Endothelial cell of umbilical vein (primary cell): Measurements from ENCODE around the gene HMGXB4. TPM values are rescaled to one million over a fixed set of nuclear protein-coding genes. Genes with fewer than 3 reads are reported as not detected.

Experiments used
- BruUV-seq: library from RNA; stranded (reverse); fragments of 400-500 nt; replicated peaks from 2 replicates; lab custom pipeline; 2021; lab: Mats Ljungman, UMichigan
- CTCF ChIA-PET: fragments of 300-600, 350-600 bp; sonication (Branson Sonifier 250); formaldehyde crosslinking; loops from one replicate; lab custom pipeline; 2021; ENCODE audit warnings: antibody characterized with exemption, inconsistent platforms; lab: Charles Lee
- POLR2A ChIA-PET: fragments of 300-600, 350-600 bp; sonication (Branson Sonifier 250); formaldehyde crosslinking; loops from one replicate; lab custom pipeline; 2021; ENCODE audit warnings: antibody characterized with exemption, inconsistent platforms; lab: Charles Lee
- DNase-seq: peaks from one replicate; pipeline ENCODE4 v3.0.0-alpha.2; 2011; ENCODE audit warnings: low read depth, low spot score
- FAIRE-seq: peaks from 2 replicates; lab custom pipeline; 2011; peaks lifted over from hg19 to GRCh38; lab: Jason Lieb, UNC
- H2AFZ ChIP-seq: 2 replicates; pipeline ENCODE4 v1.6.0; 2012; ENCODE audit warnings: low read depth, low read length, control low read depth, inconsistent platforms
- H3K27ac ChIP-seq: 2 replicates; pipeline ENCODE4 v1.5.1; 2011; ENCODE audit warnings: low read depth, mild to moderate bottlenecking, control low read depth, low read length, moderate library complexity; ENCODE audit not compliant: insufficient read depth
- H3K27me3 ChIP-seq, 2 experiments: 2 replicates each; pipeline versions ENCODE4 v1.6.0 to v1.6.1; 2011; ENCODE audit warnings: low read length in 2 of 2, mixed read lengths in 1 of 2; ENCODE audit not compliant: control insufficient read depth in 2 of 2, insufficient read depth in 2 of 2
- H3K36me3 ChIP-seq, 2 experiments: 2 replicates in 1 of 2; 3 replicates in 1 of 2; pipeline ENCODE4 v1.5.1; 2011; ENCODE audit warnings: low read length in 2 of 2, mild to moderate bottlenecking in 1 of 2, moderate library complexity in 1 of 2; ENCODE audit not compliant: control insufficient read depth in 2 of 2, insufficient read depth in 2 of 2; ENCODE audit errors: extremely low read depth in 1 of 2
- H3K4me1 ChIP-seq: 3 replicates; pipeline ENCODE4 v1.5.1; 2011; ENCODE audit warnings: mild to moderate bottlenecking, low read length; ENCODE audit not compliant: control insufficient read depth, insufficient read depth; ENCODE audit errors: extremely low read depth
- H3K4me2 ChIP-seq: 2 replicates; pipeline ENCODE4 v1.6.1; 2011; ENCODE audit warnings: low read length, control low read depth, mixed read lengths; ENCODE audit not compliant: insufficient read depth
- H3K4me3 ChIP-seq, 3 experiments: fragments of 200-600 bp in 1 of 3; sonication (generic), shearing (Covaris generic) in 1 of 3; replicated peaks in 1 of 3; 2 replicates each; pipeline ENCODE4 v1.5.1; 2011 to 2016; ENCODE audit warnings: control low read depth in 3 of 3, low read length in 3 of 3, mild to moderate bottlenecking in 2 of 3, inconsistent platforms in 1 of 3, low read depth in 1 of 3, moderate library complexity in 1 of 3; ENCODE audit not compliant: insufficient read depth in 1 of 3
- H3K79me2 ChIP-seq: 2 replicates; pipeline ENCODE4 v1.6.0; 2012; ENCODE audit warnings: low read length, inconsistent platforms; ENCODE audit not compliant: control insufficient read depth, insufficient read depth
- H3K9ac ChIP-seq: replicated peaks from 2 replicates; pipeline ENCODE3; 2011; ENCODE audit warnings: low read length, control low read depth; ENCODE audit not compliant: insufficient read depth; ENCODE audit errors: extremely low read depth
- H3K9me1 ChIP-seq: replicated peaks from 3 replicates; pipeline ENCODE4 v1.6.0; 2011; ENCODE audit warnings: mild to moderate bottlenecking, low read length; ENCODE audit not compliant: control insufficient read depth, insufficient read depth; ENCODE audit errors: extremely low read depth
- H3K9me3 ChIP-seq: replicated peaks from 2 replicates; pipeline ENCODE4 v1.5.1; 2012; ENCODE audit warnings: low read length, inconsistent platforms; ENCODE audit not compliant: control insufficient read depth, insufficient read depth
- H4K20me1 ChIP-seq: replicated peaks from 2 replicates; pipeline ENCODE3; 2011; ENCODE audit warnings: mild to moderate bottlenecking, low read length; ENCODE audit not compliant: control insufficient read depth, insufficient read depth; ENCODE audit errors: extremely low read depth
- EZH2 ChIP-seq: IDR thresholded peaks from 2 replicates; pipeline ENCODE4 v1.6.1; 2012; ENCODE audit warnings: borderline replicate concordance, low read depth, mild to moderate bottlenecking, moderate library complexity, low read length, inconsistent platforms; ENCODE audit not compliant: severe bottlenecking
- FOS ChIP-seq: IDR thresholded peaks from 2 replicates; pipeline ENCODE4 v1.6.1; 2011; ENCODE audit warnings: mild to moderate bottlenecking, low read length, moderate library complexity, borderline replicate concordance; ENCODE audit not compliant: insufficient read depth
- GATA2 ChIP-seq: IDR thresholded peaks from 2 replicates; pipeline ENCODE4 v1.7.0; 2011; ENCODE audit warnings: low read depth, mild to moderate bottlenecking, moderate library complexity, mixed read lengths, low read length; ENCODE audit not compliant: insufficient read length, insufficient read depth
- JUN ChIP-seq: IDR thresholded peaks from 2 replicates; pipeline ENCODE4 v1.6.1; 2011; ENCODE audit warnings: borderline replicate concordance, low read depth; ENCODE audit not compliant: insufficient read length, insufficient read depth
- MYC ChIP-seq: IDR thresholded peaks from one replicate; pipeline ENCODE4 v1.6.1; 2011; ENCODE audit warnings: mild to moderate bottlenecking, low read depth, low read length
- POLR2A ChIP-seq: IDR thresholded peaks from 2 replicates; pipeline ENCODE4 v1.6.1; 2012; ENCODE audit warnings: low read depth, mild to moderate bottlenecking, control low read depth, low read length
- dilution Hi-C: fragments of 300-500 bp; cut with MboI; formaldehyde crosslinking; loops from one replicate; pipeline ENCODE4 v1.15.0; 2019; ENCODE audit warnings: low sequenced_read_pairs; ENCODE audit not compliant: extremely low pct_ligation_motif_present
- intact Hi-C: fragments of 100-400 bp; cut with micrococcal nuclease; formaldehyde crosslinking; loops from one replicate; pipeline ENCODE4 v1.10.0; 2022
- polyA plus RNA-seq, 4 experiments: library from polyadenylated mRNA; depleted of rRNA in 3 of 4; stranded (reverse) in 3 of 4; unstranded in 1 of 4; fragments of >200 nt; gene quantifications; 2 replicates each; pipeline versions ENCODE4 v1.2.1 to v1.2.3, GENCODE V29; 2011 to 2012; ENCODE audit warnings: missing spikeins in 1 of 4
- total RNA-seq: library from RNA; stranded (reverse); gene quantifications from 2 replicates; pipeline ENCODE4 v1.2.3, GENCODE V29; 2021
- TF ChIP-seq, protein P1 (sequence below), 2 donors: IDR thresholded peaks; 1 replicate in 1 of 2; 2 replicates in 1 of 2; pipeline ENCODE4 v1.5.1; 2011; ENCODE audit warnings: low read length in 2 of 2, mild to moderate bottlenecking in 2 of 2, moderate library complexity in 2 of 2, control low read depth in 1 of 2, inconsistent platforms in 1 of 2, low read depth in 1 of 2; ENCODE audit not compliant: insufficient read depth in 1 of 2; ENCODE audit errors: extremely low read depth in 1 of 2
- TF ChIP-seq, protein P2 (sequence below): IDR thresholded peaks from 2 replicates; pipeline ENCODE4 v1.6.1; 2011; ENCODE audit not compliant: insufficient read depth, insufficient read length

HMGXB4 gene
- total and polyA plus RNA-seq, 2 donors (not counting 3 experiments of a cell fraction or from before 2014, with no cell fraction given), result 12.2 to 30.5 TPM

DNA sequence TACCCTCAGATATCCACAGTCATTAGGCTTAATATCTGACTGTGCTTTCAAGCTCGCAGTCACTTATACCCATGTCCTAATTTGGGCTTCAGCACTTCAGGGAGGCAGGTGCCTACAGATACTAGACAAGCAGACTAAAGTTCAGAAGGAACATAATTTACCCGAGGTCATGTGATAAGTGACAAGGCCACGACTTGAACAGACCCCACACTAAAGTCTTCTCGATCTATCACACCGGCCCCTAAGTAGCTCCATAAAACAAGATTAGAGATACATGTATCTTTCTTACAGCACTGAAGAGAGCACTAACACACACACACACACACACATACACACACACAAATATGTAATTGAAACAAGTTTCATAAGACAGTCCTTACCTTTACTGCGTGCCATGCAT, 75.0 kb downstream of the HMGXB4 start:
- FAIRE-seq (no peak), DNase-seq (no peak)
- H3K4me2 ChIP-seq, result no peak overlapping the region
- H3K9me3 ChIP-seq, result no peaks in the 10 kb centered on the region
- no peak overlapping the region for H2AFZ ChIP-seq
- no peaks in the 10 kb centered on the region for H3K9me1 ChIP-seq
- H3K4me1 ChIP-seq, result peaks cover 20% of the 10 kb centered on the region
- no peaks in the 10 kb centered on the region for H3K27me3 ChIP-seq
- intact Hi-C loops (no loop called here), dilution Hi-C loops (no loop called here)
- no peaks in the 10 kb centered on the region for H4K20me1 ChIP-seq
- TF ChIP-seq, protein P1, sequence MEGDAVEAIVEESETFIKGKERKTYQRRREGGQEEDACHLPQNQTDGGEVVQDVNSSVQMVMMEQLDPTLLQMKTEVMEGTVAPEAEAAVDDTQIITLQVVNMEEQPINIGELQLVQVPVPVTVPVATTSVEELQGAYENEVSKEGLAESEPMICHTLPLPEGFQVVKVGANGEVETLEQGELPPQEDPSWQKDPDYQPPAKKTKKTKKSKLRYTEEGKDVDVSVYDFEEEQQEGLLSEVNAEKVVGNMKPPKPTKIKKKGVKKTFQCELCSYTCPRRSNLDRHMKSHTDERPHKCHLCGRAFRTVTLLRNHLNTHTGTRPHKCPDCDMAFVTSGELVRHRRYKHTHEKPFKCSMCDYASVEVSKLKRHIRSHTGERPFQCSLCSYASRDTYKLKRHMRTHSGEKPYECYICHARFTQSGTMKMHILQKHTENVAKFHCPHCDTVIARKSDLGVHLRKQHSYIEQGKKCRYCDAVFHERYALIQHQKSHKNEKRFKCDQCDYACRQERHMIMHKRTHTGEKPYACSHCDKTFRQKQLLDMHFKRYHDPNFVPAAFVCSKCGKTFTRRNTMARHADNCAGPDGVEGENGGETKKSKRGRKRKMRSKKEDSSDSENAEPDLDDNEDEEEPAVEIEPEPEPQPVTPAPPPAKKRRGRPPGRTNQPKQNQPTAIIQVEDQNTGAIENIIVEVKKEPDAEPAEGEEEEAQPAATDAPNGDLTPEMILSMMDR (IDR thresholded peaks at IDR 0.05; ENCODE audit: extremely low read depth in 1 of 2, insufficient read depth in 1 of 2, low read depth in 1 of 2, low read length in 2 of 2), result no peak
- TF ChIP-seq MYC, result no peak
- TF ChIP-seq POLR2A, result no peak
- no peak for TF ChIP-seq FOS
- no peak overlapping the region for H3K4me3 ChIP-seq
- H3K9ac ChIP-seq, result no peak overlapping the region
- CTCF ChIA-PET, result no interaction called here
- POLR2A ChIA-PET, result no interaction called here
- no TSS peak for BruUV-seq
- H3K79me2 ChIP-seq, result no peaks in the 10 kb centered on the region
- H3K27ac ChIP-seq, result no peak overlapping the region
- H3K36me3 ChIP-seq, result peaks cover 2 to 53% of the 10 kb centered on the region in 2 experiments

DNA sequence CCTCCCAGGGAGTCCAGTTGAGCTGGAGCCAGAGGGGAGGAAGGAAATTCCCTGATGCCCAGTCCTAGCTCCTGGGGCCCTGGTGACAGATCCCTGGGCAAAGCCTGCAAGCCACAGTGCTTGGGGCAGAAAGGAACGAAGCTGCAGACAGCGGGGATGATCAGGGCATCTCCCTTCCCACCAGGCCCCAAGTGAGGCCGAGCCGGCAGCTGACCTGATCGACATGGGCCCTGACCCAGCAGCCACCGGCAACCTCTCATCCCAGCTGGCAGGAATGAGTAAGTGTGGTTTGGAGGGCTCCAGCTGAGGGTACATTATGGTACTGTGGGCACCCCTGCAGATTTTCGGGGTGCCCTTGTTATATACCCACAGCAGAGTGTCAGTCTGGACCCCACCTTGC, 75.9 kb downstream of the HMGXB4 start:
- Histone ChIP-seq H3K4me3 (no peak overlapping the region), H4K20me1 (no peaks in the 10 kb centered on the region), H2AFZ (no peak overlapping the region), H3K4me2 (no peak overlapping the region), H3K9me1 (no peaks in the 10 kb centered on the region), H3K9ac (no peak overlapping the region), H3K27me3 (no peaks in the 10 kb centered on the region), H3K4me1 (peaks cover 20% of the 10 kb centered on the region), H3K36me3 (peaks cover 2 to 51% of the 10 kb centered on the region in 2 experiments), H3K9me3 (no peaks in the 10 kb centered on the region), H3K79me2 (no peaks in the 10 kb centered on the region), H3K27ac (no peak overlapping the region)
- dilution Hi-C loops, result no loop called here
- TF ChIP-seq MYC (no peak), JUN (no peak), GATA2 (no peak), POLR2A (no peak), EZH2 (no peak), FOS (no peak)
- TF ChIP-seq, protein P2, sequence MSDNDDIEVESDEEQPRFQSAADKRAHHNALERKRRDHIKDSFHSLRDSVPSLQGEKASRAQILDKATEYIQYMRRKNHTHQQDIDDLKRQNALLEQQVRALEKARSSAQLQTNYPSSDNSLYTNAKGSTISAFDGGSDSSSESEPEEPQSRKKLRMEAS, result no peak
- TF ChIP-seq, protein P1 (IDR thresholded peaks at IDR 0.05; ENCODE audit: extremely low read depth in 1 of 2, insufficient read depth in 1 of 2, low read depth in 1 of 2, low read length in 2 of 2), result no peak
- DNase-seq (no peak), FAIRE-seq (no peak)
- BruUV-seq, result no TSS peak
- ChIA-PET POLR2A (no interaction called here), CTCF (no interaction called here)
- intact Hi-C loops, result no loop called here
